ENCODE data around the gene RRAGD. TPM values are rescaled to one million over a fixed set of nuclear protein-coding genes. Genes with fewer than 3 reads are reported as not detected.

The RRAGD gene
- total and polyA plus RNA-seq, 2 of the 13 experiments (the other 11 are each of a cell fraction or from before 2014, with no cell fraction given): 0.35 to 0.53 TPM

GRCh38 chr6:89371849-89372505 is 40.1 kb downstream of the RRAGD start (continued):
- TF ChIP-seq ZBED4 (CRISPR knock-in tag; IDR thresholded peaks at IDR 0.05; ENCODE audit: borderline replicate concordance) (0 out of 2 replicates have a peak, but pooled peaks have one; percentile 17), MAFF (IDR thresholded peaks at IDR 0.05; ENCODE audit: low read depth, low read length) (no peak), MNT (IDR thresholded peaks at IDR 0.05) (no peak), ZNF589 (CRISPR knock-in tag; conservative IDR thresholded peaks at IDR 0.05) (no peak), DPF2 (CRISPR knock-in tag; IDR thresholded peaks at IDR 0.05; ENCODE audit: borderline replicate concordance, low read depth) (no peak), ZNF484 (CRISPR knock-in tag; IDR thresholded peaks at IDR 0.05; ENCODE audit: borderline replicate concordance, low read depth) (no peak), SOX13 (IDR thresholded peaks at IDR 0.05) (no peak), SOX13 (CRISPR knock-in tag; conservative IDR thresholded peaks at IDR 0.05 in 1 of 2, IDR thresholded peaks at IDR 0.05 in 1 of 2) (no peak), ZFP91 (CRISPR knock-in tag; IDR thresholded peaks at IDR 0.05; ENCODE audit: borderline replicate concordance) (0 out of 2 replicates have a peak, but pooled peaks have one; percentile 26), MYNN (CRISPR knock-in tag; IDR thresholded peaks at IDR 0.05; ENCODE audit: low read depth) (no peak), MXD3 (CRISPR knock-in tag; IDR thresholded peaks at IDR 0.05) (no peak), SOX6 (IDR thresholded peaks at IDR 0.05) (no peak), SOX6 (CRISPR knock-in tag; IDR thresholded peaks at IDR 0.05) (peak; percentile 25; the same call in 1 of the 2 replicates), ZNF770 (CRISPR knock-in tag; IDR thresholded peaks at IDR 0.05) (no peak), ZNF350 (CRISPR knock-in tag; IDR thresholded peaks at IDR 0.05; ENCODE audit: borderline replicate concordance, low read depth) (peak; percentile 45; the same call in 1 of the 2 replicates), CTCF (CRISPR knock-in tag; IDR thresholded peaks at IDR 0.05) (peak; percentile 92), ZNF567 (CRISPR knock-in tag; IDR thresholded peaks at IDR 0.05; ENCODE audit: borderline replicate concordance) (no peak)

All from HepG2 (cell line).